Endodermal cell (in vitro differentiated cells): Measurements from ENCODE around the gene HLA-G. TPM values are rescaled to one million over a fixed set of nuclear protein-coding genes. Genes with fewer than 3 reads are reported as not detected.

ENCODE experiments used
- DNase-seq: peaks from one replicate; pipeline ENCODE4 v3.0.0-alpha.2; 2017
- H3K27ac ChIP-seq: 2 replicates; pipeline ENCODE4 v1.5.1; 2013; ENCODE audit warnings: mild to moderate bottlenecking, low read depth, low read length, moderate library complexity
- H3K27me3 ChIP-seq: 2 replicates; pipeline ENCODE4 v1.6.1; 2013; ENCODE audit warnings: mild to moderate bottlenecking, low read length, moderate library complexity; ENCODE audit not compliant: insufficient read depth, control insufficient read depth, poor library complexity, severe bottlenecking
- H3K36me3 ChIP-seq: 2 replicates; pipeline ENCODE4 v1.7.0; 2013; ENCODE audit warnings: mild to moderate bottlenecking, low read length, moderate library complexity; ENCODE audit not compliant: control insufficient read depth, insufficient read depth
- H3K4me1 ChIP-seq: one replicate; pipeline ENCODE4 v1.7.0; 2013; ENCODE audit warnings: low read length; ENCODE audit not compliant: control insufficient read depth, insufficient read depth
- H3K4me3 ChIP-seq: 2 replicates; pipeline ENCODE4 v1.5.1; 2013; ENCODE audit warnings: mild to moderate bottlenecking, low read length, moderate library complexity
- H3K9ac ChIP-seq: 2 replicates; pipeline ENCODE4 v1.6.1; 2013; ENCODE audit warnings: mild to moderate bottlenecking, low read length, moderate library complexity; ENCODE audit not compliant: poor library complexity, severe bottlenecking; ENCODE audit errors: extremely low read depth
- H3K9me3 ChIP-seq: 2 replicates; pipeline ENCODE4 v1.6.1; 2013; ENCODE audit warnings: mild to moderate bottlenecking, low read length, moderate library complexity; ENCODE audit not compliant: control insufficient read depth
- H3K27ac Mint-ChIP-seq: 2 replicates; pipeline ENCODE4 v1.8.0; 2020; ENCODE audit warnings: mixed read lengths
- H3K27me3 Mint-ChIP-seq: 2 replicates; pipeline ENCODE4 v1.8.0; 2021; ENCODE audit warnings: mild to moderate bottlenecking, mixed read lengths; ENCODE audit not compliant: insufficient read depth
- H3K36me3 Mint-ChIP-seq: 2 replicates; pipeline ENCODE4 v1.8.0; 2020; ENCODE audit warnings: low read depth, mixed read lengths
- H3K4me1 Mint-ChIP-seq: 2 replicates; pipeline ENCODE4 v1.8.0; 2020; ENCODE audit warnings: mixed read lengths
- H3K4me3 Mint-ChIP-seq: 2 replicates; pipeline ENCODE4 v1.8.0; 2020; ENCODE audit warnings: mild to moderate bottlenecking, moderate library complexity, mixed read lengths
- H3K9me3 Mint-ChIP-seq: 2 replicates; pipeline ENCODE4 v1.8.0; 2020; ENCODE audit warnings: mild to moderate bottlenecking, mixed read lengths
- WGBS, 2 experiments: methylation state at CpG; one replicate each; pipeline versions ENCODE4 v1.1.5 to v1.1.7; 2013; ENCODE audit warnings: missing lambda C conversion rate in 2 of 2, mixed read lengths in 1 of 2; ENCODE audit not compliant: insufficient coverage in 1 of 2, insufficient read length in 1 of 2; 5-methylcytosine and 5-hydroxymethylcytosine counted together
- total RNA-seq, 2 donors: library from RNA; stranded (reverse); fragmentation: NEBNext Ultra II Directional in 1 of 2; extraction: Animal tissue kit (Norgen Biotek cat#: 25700) in 1 of 2; gene quantifications; 2 replicates in 1 of 2; 3 replicates in 1 of 2; pipeline ENCODE4 v1.2.1, GENCODE V29; 2021
- TF ChIP-seq, protein P1 (sequence below): fragments of 200-600 bp; sonication (generic); conservative IDR thresholded peaks from 2 replicates; pipeline ENCODE4 v1.5.0; 2021; ENCODE audit warnings: antibody characterized with exemption, mild to moderate bottlenecking

The HLA-G gene
- total RNA-seq, 2 donors from 2014 or later, result 0.58 to 1.1 TPM

DNA sequence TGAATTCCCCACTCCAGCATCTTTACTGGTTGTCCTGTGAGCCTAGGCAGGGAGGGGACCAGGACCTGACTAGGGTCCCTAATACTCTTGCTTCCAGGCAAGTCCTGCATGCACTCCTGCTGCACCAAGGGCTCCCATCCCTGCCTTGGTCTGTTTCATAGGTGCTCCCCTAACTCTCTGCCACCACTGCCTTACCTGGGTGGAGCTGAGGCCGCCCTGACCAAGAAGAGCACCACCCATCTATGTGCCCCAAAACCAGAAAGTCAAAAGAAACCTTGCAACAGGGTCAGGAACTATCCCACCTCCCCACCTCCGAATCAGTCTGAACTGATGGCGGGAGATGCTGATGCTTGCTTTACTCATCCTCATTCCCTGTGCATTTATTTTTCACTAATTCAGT is 23.6 kb downstream of the HLA-G start:
- 76 to 85% methylated on average over 3 of the region's 3 CpGs for WGBS, 2 experiments
- TF ChIP-seq, protein P1, sequence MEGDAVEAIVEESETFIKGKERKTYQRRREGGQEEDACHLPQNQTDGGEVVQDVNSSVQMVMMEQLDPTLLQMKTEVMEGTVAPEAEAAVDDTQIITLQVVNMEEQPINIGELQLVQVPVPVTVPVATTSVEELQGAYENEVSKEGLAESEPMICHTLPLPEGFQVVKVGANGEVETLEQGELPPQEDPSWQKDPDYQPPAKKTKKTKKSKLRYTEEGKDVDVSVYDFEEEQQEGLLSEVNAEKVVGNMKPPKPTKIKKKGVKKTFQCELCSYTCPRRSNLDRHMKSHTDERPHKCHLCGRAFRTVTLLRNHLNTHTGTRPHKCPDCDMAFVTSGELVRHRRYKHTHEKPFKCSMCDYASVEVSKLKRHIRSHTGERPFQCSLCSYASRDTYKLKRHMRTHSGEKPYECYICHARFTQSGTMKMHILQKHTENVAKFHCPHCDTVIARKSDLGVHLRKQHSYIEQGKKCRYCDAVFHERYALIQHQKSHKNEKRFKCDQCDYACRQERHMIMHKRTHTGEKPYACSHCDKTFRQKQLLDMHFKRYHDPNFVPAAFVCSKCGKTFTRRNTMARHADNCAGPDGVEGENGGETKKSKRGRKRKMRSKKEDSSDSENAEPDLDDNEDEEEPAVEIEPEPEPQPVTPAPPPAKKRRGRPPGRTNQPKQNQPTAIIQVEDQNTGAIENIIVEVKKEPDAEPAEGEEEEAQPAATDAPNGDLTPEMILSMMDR, result no peak
- Histone ChIP-seq H3K27ac (no peak overlapping the region), H3K9ac (no peak overlapping the region), H3K27me3 (peaks cover 43% of the 10 kb centered on the region), H3K9me3 (no peaks in the 10 kb centered on the region), H3K4me1 (no peaks in the 10 kb centered on the region), H3K4me3 (no peak overlapping the region), H3K36me3 (no peaks in the 10 kb centered on the region)
- Mint-ChIP-seq H3K27me3 (peaks cover 59% of the 10 kb centered on the region), H3K9me3 (no peaks in the 10 kb centered on the region), H3K27ac (no peak overlapping the region), H3K36me3 (no peaks in the 10 kb centered on the region), H3K4me1 (no peaks in the 10 kb centered on the region), H3K4me3 (no peak overlapping the region)
- DNase-seq, result no peak

- no peaks in the 10 kb centered on the region for H3K36me3 ChIP-seq
- no peaks in the 10 kb centered on the region for H3K36me3 Mint-ChIP-seq
- DNase-seq, result no peak
- no peaks in the 10 kb centered on the region for H3K4me1 Mint-ChIP-seq
- no peak overlapping the region for H3K4me3 ChIP-seq
- no peak overlapping the region for H3K4me3 Mint-ChIP-seq
- H3K4me1 ChIP-seq, result no peaks in the 10 kb centered on the region
- WGBS, 2 experiments, result 48 to 50% methylated on average over 2 of the region's 2 CpGs
- peaks cover 67% of the 10 kb centered on the region for H3K27me3 Mint-ChIP-seq
- H3K9me3 Mint-ChIP-seq, result no peaks in the 10 kb centered on the region
- no peak overlapping the region for H3K27ac ChIP-seq
- no peak overlapping the region for H3K9ac ChIP-seq
- no peak overlapping the region for H3K27ac Mint-ChIP-seq
- TF ChIP-seq, protein P1, result no peak
- H3K9me3 ChIP-seq, result no peaks in the 10 kb centered on the region
- peaks cover 41% of the 10 kb centered on the region for H3K27me3 ChIP-seq
Measured at GRCh38 chr6:29853245-29853644, 25.6 kb downstream of the HLA-G start.

- Histone ChIP-seq H3K9me3 (no peaks in the 10 kb centered on the region), H3K9ac (no peak overlapping the region), H3K27me3 (no peaks in the 10 kb centered on the region), H3K4me3 (no peak overlapping the region), H3K27ac (no peak overlapping the region), H3K36me3 (no peaks in the 10 kb centered on the region), H3K4me1 (no peaks in the 10 kb centered on the region)
- Mint-ChIP-seq H3K4me3 (no peak overlapping the region), H3K27me3 (peaks cover 45% of the 10 kb centered on the region), H3K9me3 (no peaks in the 10 kb centered on the region), H3K4me1 (no peaks in the 10 kb centered on the region), H3K27ac (no peak overlapping the region), H3K36me3 (no peaks in the 10 kb centered on the region)
- WGBS, 2 experiments, result 100% methylated on average over 1 of the region's 1 CpG; no CpG with 5 or more reads in 1 of the 2 experiments
- DNase-seq, result no peak
- TF ChIP-seq, protein P1, result no peak
Measured at GRCh38 chr6:29858006-29858405, 30.4 kb downstream of the HLA-G start.
